ENCODE data around the gene OASL. TPM values are rescaled to one million over a fixed set of nuclear protein-coding genes. Genes with fewer than 3 reads are reported as not detected.

The OASL gene
- polyA plus RNA-seq, 3 donors = 9.9 to 14.9 (median 13.4) TPM

GRCh38 chr12:120981407-120981941, 57.6 kb downstream of the OASL start:
- H4K20me1 ChIP-seq (ENCODE audit: insufficient read depth, low read length) = no peaks in the 10 kb centered on the region
- Mint-ChIP-seq H3K4me3 (no peak overlapping the region), H3K4me1 (no peaks in the 10 kb centered on the region), H3K36me3 (no peaks in the 10 kb centered on the region), H3K27ac (no peak overlapping the region), H3K27me3 (ENCODE audit: low read depth in 3 of 3) (peaks cover 0 to 2% (median 0%) of the 10 kb centered on the region in 3 donors), H3K9me3 (no peaks in the 10 kb centered on the region)
- H3K79me2 ChIP-seq (ENCODE audit: insufficient read depth, low read length) = no peaks in the 10 kb centered on the region
- H3K4me1 ChIP-seq (ENCODE audit: control insufficient read depth in 1 of 2, insufficient read depth in 2 of 2, low read length in 2 of 2) = no peaks in the 10 kb centered on the region
- no peak overlapping the region for H3K27ac ChIP-seq (ENCODE audit: low read depth in 1 of 2, low read length in 2 of 2)
- WGBS (ENCODE audit: insufficient coverage) = 93% methylated on average over 5 of the region's 6 CpGs
- intact Hi-C loops (cut with micrococcal nuclease) = no loop called here
- DNase-seq = no peak
- no peaks in the 10 kb centered on the region for H3K27me3 ChIP-seq (ENCODE audit: control insufficient read depth in 2 of 2, insufficient read depth in 2 of 2, low read length in 2 of 2)
- H3K9me3 ChIP-seq (replicated peaks in 1 of 2; ENCODE audit: control insufficient read depth in 1 of 2, insufficient read depth in 1 of 2, low read length in 2 of 2) = no peaks in the 10 kb centered on the region
- TF ChIP-seq CTCF (IDR thresholded peaks at IDR 0.05) = no peak
- H3K4me2 ChIP-seq (replicated peaks; ENCODE audit: extremely low read depth, low read length, poor library complexity, severe bottlenecking) = no peak overlapping the region
- H3K36me3 ChIP-seq (replicated peaks in 1 of 2; ENCODE audit: control insufficient read depth in 1 of 2, insufficient read depth in 2 of 2, low read length in 2 of 2) = no peaks in the 10 kb centered on the region
- no peak overlapping the region for H3K4me3 ChIP-seq (replicated peaks in 1 of 3; ENCODE audit: low read depth in 2 of 3, low read length in 3 of 3)
- no peak overlapping the region for H2AFZ ChIP-seq (ENCODE audit: insufficient read depth, low read depth, low read length, poor library complexity, severe bottlenecking)
- no peak overlapping the region for H3K9ac ChIP-seq (ENCODE audit: insufficient read depth, low read length, poor library complexity, severe bottlenecking)

- Histone ChIP-seq H2AFZ (ENCODE audit: insufficient read depth, low read depth, low read length, poor library complexity, severe bottlenecking) (no peak overlapping the region), H4K20me1 (ENCODE audit: insufficient read depth, low read length) (no peaks in the 10 kb centered on the region), H3K4me2 (replicated peaks; ENCODE audit: extremely low read depth, low read length, poor library complexity, severe bottlenecking) (no peak overlapping the region), H3K4me1 (ENCODE audit: control insufficient read depth in 1 of 2, insufficient read depth in 2 of 2, low read length in 2 of 2) (no peaks in the 10 kb centered on the region), H3K9ac (ENCODE audit: insufficient read depth, low read length, poor library complexity, severe bottlenecking) (no peak overlapping the region), H3K27ac (ENCODE audit: low read depth in 1 of 2, low read length in 2 of 2) (no peak overlapping the region), H3K9me3 (replicated peaks in 1 of 2; ENCODE audit: control insufficient read depth in 1 of 2, insufficient read depth in 1 of 2, low read length in 2 of 2) (no peaks in the 10 kb centered on the region), H3K4me3 (replicated peaks in 1 of 3; ENCODE audit: low read depth in 2 of 3, low read length in 3 of 3) (no peak overlapping the region), H3K36me3 (replicated peaks in 1 of 2; ENCODE audit: control insufficient read depth in 1 of 2, insufficient read depth in 2 of 2, low read length in 2 of 2) (no peaks in the 10 kb centered on the region), H3K27me3 (ENCODE audit: control insufficient read depth in 2 of 2, insufficient read depth in 2 of 2, low read length in 2 of 2) (no peaks in the 10 kb centered on the region), H3K79me2 (ENCODE audit: insufficient read depth, low read length) (no peaks in the 10 kb centered on the region)
- WGBS (ENCODE audit: insufficient coverage) = 86% methylated on average over 3 of the region's 13 CpGs
- no peaks in the 10 kb centered on the region for H3K4me1 Mint-ChIP-seq
- TF ChIP-seq CTCF (IDR thresholded peaks at IDR 0.05) = no peak
- intact Hi-C loops (cut with micrococcal nuclease) = no loop called here
- peaks cover 0 to 2% (median 0%) of the 10 kb centered on the region in 3 donors for H3K27me3 Mint-ChIP-seq (ENCODE audit: low read depth in 3 of 3)
- no peaks in the 10 kb centered on the region for H3K36me3 Mint-ChIP-seq
- no peak for DNase-seq
- no peak overlapping the region for H3K4me3 Mint-ChIP-seq
- no peak overlapping the region for H3K27ac Mint-ChIP-seq
- no peaks in the 10 kb centered on the region for H3K9me3 Mint-ChIP-seq
Measured at GRCh38 chr12:120980800-120981368, 58.2 kb downstream of the OASL start.

Measured in CD14-positive monocyte (primary cell).